ENCODE data around the gene CELF4.

GRCh38 chr18:37483221-37483971 is 82.2 kb downstream of the CELF4 start:
- TF ChIP-seq POU2F2 (IDR thresholded peaks at IDR 0.05; ENCODE audit: low read depth, low read length), result no peak
- TF ChIP-seq POLR2A (IDR thresholded peaks at IDR 0.05; ENCODE audit: low read depth, low read length), result no peak
- no peak for TF ChIP-seq POLR2AphosphoS5 (IDR thresholded peaks at IDR 0.05; ENCODE audit: low read depth, low read length)
- no peak for TF ChIP-seq TAF1 (IDR thresholded peaks at IDR 0.05; ENCODE audit: low read depth, low read length)

Measured in GM12891 (cell line).